ENCODE data around the gene FPGS.

The FPGS gene

DNA sequence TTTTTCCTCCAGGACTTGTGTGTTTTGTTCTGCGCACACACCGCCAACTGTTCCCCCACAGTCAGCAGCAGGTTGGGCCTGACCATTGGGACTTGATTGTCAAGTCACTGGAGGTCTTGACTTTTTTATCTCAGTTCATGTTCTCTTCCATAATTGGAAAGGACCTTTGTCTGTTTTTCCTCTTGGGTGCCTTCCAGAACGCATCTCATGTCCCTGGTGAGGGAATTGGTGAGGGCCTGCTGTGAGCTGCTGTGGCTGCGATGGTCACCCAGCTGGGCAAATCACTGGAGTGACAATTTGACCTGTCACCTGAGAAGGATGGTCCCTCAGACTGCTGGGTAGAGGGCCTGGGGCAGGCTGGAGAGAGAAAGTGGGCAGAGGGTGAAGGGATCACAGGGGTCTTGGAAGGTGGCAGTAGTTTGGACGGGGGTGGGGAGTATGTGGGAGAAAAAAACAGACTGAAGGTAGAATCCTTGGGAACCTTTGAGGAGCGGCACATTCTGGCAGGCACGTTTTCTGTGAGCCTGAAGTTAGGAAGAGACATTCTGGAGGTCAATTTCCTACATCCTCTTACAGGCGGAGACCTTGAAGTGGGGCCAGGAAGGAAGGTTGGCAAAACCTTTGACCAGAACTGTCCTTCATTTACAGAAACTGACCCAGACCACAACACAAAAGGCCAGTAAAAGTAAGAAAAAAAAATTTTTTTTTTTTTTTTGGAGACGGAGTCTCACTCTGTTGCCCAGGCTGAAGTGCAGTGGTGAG lies 12.4 kb upstream of the FPGS start:
- DNase-seq (ENCODE audit: low read depth), result no peak

DNA sequence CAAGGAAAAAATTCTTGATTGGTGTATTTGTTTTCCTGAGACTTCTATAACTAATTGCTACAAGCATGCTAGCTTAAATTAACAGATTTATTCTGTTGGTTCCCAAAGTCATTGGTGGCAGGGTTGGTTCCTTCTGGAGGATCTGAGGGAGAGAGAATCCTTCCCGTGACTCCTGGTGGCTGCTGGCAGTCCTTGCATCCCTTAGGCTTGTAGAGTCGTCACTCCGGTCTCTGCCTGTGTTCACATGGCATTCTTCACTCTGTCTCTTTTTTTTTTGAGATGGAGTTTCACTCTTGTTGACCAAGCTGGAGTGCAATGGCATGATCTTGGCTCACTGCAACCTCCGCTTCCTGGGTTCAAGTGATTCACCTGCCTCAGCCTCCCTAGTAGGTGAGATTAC lies 11.6 kb upstream of the FPGS start:
- no peak overlapping the region for H3K4me3 ChIP-seq (ENCODE audit: low read depth, low read length)
- TF ChIP-seq, protein P1, sequence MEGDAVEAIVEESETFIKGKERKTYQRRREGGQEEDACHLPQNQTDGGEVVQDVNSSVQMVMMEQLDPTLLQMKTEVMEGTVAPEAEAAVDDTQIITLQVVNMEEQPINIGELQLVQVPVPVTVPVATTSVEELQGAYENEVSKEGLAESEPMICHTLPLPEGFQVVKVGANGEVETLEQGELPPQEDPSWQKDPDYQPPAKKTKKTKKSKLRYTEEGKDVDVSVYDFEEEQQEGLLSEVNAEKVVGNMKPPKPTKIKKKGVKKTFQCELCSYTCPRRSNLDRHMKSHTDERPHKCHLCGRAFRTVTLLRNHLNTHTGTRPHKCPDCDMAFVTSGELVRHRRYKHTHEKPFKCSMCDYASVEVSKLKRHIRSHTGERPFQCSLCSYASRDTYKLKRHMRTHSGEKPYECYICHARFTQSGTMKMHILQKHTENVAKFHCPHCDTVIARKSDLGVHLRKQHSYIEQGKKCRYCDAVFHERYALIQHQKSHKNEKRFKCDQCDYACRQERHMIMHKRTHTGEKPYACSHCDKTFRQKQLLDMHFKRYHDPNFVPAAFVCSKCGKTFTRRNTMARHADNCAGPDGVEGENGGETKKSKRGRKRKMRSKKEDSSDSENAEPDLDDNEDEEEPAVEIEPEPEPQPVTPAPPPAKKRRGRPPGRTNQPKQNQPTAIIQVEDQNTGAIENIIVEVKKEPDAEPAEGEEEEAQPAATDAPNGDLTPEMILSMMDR (IDR thresholded peaks at IDR 0.05; ENCODE audit: control insufficient read depth, extremely low read depth, insufficient read depth), result no peak
- no peak for DNase-seq (ENCODE audit: low read depth)

More for the DNA sequence above, 12.4 kb upstream of the FPGS start:
- no peak overlapping the region for H3K4me3 ChIP-seq (ENCODE audit: low read depth, low read length)
- TF ChIP-seq, protein P1 (IDR thresholded peaks at IDR 0.05; ENCODE audit: control insufficient read depth, extremely low read depth, insufficient read depth), result no peak

DNA sequence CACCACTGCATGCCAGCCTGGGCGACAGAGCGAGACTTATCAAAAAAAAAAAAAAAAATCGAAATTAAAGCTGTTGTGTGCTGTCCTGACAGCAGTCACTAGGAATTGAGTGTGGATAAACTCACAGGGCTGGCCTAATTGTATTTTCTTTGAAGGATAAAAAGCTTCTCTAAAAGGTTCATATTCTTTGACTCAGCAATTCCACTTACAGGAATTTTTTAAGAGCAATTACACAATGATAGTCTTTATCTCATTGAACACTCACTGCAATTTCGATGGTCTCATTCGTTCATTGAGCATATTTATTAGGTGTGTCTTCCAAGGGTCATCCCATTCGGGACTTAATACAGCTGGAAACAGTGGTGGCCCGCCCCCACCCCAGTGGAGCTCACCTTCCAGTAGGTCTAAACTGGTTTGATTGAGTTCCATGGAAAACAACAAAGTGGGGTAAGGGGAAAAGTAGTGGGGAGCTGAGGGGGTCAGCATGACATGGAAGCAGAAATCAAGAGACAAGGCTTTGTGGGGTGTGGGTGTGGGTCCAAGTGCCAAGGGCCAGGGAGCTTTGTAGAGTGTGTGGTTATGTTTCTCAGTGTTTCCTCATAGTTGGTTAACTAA lies 10.2 kb upstream of the FPGS start:
- DNase-seq (ENCODE audit: low read depth), result no peak
- no peak overlapping the region for H3K4me3 ChIP-seq (ENCODE audit: low read depth, low read length)
- TF ChIP-seq, protein P1 (IDR thresholded peaks at IDR 0.05; ENCODE audit: control insufficient read depth, extremely low read depth, insufficient read depth), result no peak

DNA sequence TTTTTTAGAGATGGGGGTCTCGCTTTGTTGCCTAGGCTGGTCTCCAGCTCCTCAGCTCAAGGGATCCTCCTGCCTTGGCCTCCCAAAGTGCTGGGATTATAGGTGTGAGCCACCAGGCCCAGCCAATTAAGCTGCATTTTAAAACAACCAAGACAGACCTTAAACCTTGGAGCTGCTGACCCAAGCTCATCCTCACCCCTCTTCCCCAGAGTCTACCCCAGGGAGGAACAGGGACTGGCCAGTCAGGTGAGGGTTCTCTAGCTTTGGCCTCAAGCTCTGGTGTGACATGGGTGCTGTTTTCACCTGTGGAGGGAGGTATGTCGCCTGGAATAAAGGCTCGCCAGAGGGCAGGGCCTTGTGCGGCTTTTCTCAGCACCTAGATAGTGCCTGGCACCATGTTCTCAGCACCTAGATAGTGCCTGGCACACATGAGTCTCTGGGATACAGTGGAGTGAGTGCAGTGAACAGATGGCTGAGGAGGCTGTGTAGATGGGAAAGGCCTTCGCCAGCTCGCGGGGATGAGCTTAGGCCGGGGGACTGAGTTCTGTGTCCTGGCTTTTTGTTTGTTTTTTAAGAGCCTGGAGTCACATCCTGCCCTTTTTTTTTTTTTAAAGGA lies 9.5 kb upstream of the FPGS start:
- H3K4me3 ChIP-seq (ENCODE audit: low read depth, low read length), result no peak overlapping the region
- DNase-seq (ENCODE audit: low read depth), result no peak
- TF ChIP-seq, protein P1 (IDR thresholded peaks at IDR 0.05; ENCODE audit: control insufficient read depth, extremely low read depth, insufficient read depth), result no peak

DNA sequence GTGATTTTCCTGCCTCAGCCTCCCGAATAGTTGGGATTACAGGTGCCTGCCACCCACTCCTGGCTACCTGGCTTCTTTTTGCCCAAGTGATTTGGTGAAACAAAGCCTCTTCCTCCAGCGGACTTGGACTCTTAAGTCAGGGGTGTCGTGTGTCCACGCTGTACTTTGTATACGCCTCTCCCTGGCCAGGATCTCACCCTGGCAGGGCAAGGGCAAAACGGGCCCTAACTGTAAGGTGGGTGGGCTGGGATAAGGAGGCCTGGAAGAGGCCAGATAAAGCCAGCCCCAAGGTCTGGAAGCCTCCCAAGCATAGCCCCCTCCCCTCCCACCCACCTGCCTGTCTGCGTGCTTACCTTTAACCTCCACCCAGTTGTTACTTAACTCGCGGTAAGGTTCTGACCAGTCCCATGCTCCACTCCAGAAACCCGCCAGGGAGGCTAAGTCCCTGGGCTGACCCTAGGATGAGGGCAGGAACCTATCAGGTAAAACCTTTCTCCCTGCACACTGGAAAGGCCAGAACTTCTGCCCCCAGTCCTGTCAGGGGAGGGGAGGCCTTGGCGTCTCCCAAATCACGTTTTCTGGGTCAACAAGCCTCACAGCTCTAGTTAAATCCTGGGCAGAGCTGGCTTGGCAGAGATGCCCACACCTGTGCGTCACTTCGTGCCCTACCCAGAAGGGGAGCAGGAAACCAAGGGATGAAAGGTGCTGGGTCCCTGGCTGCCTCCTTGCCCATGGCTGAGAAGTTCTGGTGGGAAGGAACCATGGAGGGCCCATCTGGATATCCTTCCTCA lies 8.5 kb upstream of the FPGS start:
- DNase-seq (ENCODE audit: low read depth), result no peak
- H3K4me3 ChIP-seq (ENCODE audit: low read depth, low read length), result no peak overlapping the region
- TF ChIP-seq, protein P1 (IDR thresholded peaks at IDR 0.05; ENCODE audit: control insufficient read depth, extremely low read depth, insufficient read depth), result no peak

DNA sequence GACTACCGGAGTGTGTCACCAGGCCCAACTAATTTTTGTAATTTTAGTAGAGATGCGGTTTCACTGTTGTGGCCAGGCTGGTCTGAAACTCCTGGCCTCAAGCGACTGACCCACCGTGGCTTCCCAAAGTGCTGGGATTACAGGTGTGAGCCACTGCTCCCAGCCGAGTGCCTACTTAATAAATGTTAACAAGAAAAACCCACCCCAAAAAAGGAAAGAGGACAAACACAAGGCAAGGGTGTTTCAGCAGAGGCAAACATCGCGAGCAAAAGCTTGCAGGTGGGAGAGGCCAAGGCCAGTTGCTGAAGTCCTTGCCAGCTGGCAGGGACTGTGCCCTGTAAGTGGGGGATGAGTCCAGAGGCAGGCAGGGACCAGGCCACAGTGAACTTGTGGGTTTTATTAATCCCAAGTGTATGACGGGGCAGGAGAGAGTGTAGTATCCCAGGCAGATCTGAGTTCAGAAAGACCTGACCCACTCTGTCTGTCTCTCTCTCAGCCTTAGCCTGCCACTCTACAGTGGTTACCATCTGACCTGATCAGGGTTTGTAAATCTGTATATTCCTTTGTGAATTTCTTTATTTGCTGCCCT lies 6.4 kb upstream of the FPGS start:
- no peak overlapping the region for H3K4me3 ChIP-seq (ENCODE audit: low read depth, low read length)
- no peak for DNase-seq (ENCODE audit: low read depth)
- TF ChIP-seq, protein P1 (IDR thresholded peaks at IDR 0.05; ENCODE audit: control insufficient read depth, extremely low read depth, insufficient read depth), result no peak
